HG02610 (cell line): ENCODE results near the gene PLAAT4.
"Not testable (repeated sequence)": the region's sequence is repeated elsewhere in the genome, so short reads cannot be mapped to it uniquely, and the experiment has no call there.

Experiments
- ATAC-seq: cut with Tn5 transposase; IDR thresholded peaks from one replicate; pipeline ENCODE4 v1.9.1; 2021; ENCODE audit warnings: mild to moderate bottlenecking, moderate library complexity; ENCODE audit not compliant: unreplicated experiment

Gene PLAAT4

DNA sequence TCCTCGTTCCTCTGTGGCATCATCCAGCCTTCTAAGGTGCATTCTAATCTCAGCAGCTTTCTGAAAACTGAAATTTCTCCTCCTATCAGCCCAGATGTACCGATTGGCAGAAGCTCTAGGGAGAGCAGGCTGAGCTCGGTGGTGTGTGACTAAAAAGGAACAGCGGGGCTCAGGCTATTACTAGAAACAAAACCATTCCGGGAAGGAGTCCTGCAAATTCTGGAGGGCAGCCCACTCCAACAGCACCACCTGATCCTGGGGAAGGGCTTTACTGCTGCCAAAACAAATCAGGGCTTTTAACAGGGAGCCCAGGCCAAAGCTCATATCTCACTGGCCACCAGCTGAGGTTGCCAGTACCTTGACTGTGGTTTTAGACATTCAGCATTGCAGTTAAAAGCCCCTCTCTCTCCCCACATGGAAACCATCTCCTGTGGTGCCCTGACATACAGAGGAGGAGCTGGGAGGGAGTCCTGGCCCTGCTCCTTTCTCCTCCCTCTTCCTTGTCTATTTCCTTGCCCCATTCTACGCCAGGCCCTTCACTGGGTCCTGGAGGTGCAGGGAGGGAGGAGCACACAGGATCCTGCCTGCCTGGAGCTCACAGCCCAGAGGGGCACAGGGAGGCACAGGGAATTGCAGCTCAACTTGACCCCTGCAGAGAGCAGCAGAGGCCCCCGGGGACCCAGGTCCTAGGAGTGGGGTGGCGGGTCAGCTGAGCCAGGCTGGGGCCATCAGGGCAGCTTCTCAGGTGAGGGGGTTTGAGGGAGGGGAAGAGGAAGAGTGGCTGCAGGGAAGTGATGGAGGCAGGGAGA lies 889 bp downstream of the PLAAT4 start:
- ATAC-seq = no peak

DNA sequence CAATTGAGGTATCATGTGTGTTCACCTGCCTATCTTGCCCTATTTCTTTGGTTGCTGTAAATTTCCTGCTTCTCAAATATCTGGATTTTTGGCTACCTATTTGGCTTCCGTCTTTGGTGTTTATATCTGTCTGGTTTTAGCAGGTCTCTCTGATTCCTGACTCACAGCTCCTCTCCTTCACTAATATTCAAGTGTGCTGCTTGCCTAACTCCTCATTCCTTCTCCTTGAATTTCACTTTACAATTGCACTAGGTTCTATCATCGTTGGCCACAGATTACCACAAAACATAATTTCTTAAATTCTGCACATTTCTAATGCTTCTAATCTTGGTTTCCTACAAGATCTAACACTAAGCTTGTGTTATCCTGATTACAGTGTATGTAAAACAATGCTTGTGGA lies 5.9 kb downstream of the PLAAT4 start:
- not testable (repeated sequence) for ATAC-seq

DNA sequence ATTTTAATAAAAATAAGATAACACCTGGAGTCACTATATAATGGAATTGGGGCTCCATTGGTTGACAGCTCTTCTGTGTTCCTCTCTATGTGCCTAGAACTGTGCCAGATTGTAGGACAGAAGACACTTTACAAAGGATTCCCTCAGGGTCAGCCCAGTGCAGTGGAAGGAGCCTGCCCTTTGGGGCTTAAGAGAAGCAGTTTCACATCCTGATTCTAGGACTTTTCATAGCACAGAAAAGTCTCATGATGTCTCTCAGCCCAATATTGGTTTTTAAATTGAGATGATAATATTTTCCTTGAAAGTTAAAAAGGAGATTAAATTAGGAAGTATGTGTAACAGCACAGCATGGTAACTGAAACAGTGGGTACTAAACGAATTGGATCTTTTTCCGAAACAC lies 7.1 kb downstream of the PLAAT4 start:
- ATAC-seq = no peak

DNA sequence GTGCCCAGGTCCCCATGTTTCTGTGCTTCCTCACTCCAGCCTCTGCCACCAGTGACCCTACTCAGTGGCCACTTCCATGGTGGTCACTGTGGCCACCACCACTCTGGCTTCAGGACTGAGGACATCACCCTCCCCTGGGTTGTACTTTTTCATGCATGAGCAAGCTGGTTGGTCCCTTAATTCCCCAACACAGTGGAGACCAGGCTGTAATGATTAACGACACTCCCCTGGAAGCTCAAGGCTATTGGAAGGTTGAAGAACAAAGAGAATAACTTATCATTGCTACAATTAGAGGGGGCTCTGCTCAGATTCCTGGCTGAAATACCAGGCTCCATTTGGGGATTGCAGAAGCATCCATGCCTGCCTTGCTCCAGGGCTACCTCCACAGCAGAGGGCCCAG lies 10.5 kb downstream of the PLAAT4 start:
- ATAC-seq = no peak

DNA sequence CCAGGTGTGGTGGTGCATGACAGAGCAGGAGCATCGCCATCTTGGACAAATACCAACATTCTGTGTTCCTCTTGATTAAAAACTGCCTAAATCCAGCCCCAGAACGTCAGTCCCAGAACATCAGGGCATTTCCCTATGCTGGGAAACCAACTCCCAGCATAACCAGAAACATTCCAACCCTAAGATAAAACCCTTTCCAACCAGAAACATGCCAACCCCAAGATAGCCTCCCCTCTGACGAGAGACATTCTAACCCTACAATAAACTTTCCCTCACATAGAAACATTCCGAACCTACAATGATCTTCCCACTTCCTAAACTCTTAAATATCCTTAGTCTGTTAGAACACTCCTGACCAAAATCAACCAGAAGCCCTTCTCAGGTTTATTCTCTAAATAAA lies 11.6 kb downstream of the PLAAT4 start:
- no peak for ATAC-seq

DNA sequence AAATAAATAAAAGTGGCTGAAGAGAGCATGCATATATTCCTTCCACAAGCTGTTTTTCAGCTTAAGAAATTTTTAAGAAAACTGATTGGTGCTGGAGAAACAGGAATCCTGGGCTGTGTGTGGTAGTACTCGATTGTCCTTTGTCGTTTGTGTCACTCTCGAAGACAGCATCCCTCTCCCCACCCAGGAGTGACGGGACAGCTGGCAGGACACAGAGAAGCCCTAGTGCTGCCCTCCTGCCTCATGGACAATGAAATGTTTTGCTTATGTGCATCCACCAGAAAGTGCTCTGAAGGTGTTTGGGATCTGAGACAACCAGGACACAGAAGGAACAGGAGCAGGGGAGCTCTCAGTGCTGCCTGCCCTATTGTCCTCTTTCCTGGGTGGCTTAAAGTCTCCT lies 12.8 kb downstream of the PLAAT4 start:
- ATAC-seq = no peak

DNA sequence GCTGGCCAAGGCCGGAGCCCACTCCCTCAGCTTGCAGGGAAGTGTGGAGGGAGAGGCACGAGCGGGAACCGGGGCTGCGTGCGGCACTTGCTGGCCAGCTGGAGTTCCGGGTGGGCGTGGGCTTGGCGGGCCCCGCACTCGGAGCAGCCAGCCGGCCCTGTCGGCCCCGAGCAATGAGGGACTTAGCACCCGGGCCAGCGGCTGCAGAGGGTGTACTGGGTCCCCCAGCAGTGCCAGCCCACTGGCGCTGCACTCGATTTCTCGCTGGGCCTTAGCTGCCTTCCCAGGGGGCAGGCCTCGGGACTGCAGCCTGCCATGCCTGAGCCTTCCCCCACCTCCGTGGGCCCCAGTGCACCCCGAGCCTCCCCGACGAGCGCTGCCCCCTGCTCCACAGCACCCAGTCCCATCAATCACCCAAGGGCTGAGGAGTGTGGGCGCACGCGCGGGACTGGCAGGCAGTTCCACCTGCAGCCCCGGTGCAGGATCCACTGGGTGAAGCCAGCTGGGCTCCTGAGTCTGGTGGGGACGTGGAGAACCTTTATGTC lies 13.6 kb downstream of the PLAAT4 start:
- not testable (repeated sequence) for ATAC-seq

DNA sequence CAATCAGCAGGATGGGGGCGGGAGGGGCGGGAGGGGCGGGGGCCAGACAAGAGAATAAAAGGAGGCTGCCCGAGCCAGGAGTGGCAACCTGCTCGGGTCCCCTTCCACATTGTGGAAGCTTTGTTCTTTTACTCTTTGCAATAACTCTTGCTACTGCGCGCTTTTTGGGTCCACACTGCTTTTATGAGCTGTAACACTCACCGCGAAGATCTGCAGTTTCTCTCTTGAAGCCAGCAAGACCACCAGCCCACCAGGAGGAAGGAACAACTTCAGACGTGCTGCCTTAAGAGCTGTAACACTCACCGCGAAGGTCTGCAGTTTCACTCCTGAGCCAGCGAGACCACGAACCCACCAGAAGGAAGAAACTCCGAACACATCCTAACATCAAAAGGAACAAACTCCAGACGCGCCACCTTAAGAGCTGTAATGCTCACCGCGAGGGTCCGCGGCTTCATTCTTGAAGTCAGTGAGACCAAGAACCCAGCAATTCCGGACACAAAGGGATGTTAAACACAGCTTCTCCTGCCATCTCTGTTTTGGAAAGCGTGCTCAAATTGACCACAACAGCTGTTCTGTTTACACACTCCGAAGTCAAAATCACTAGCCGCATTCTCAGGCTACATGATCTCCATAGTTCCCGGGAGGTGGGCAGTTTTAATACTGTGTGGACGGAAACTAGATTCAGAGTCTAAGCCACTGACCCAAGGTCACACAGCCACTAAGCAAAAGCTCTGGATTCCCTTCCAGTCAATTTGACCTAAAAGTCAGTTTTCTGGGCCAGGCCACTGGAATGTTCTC lies 14.7 kb downstream of the PLAAT4 start:
- ATAC-seq = no peak

DNA sequence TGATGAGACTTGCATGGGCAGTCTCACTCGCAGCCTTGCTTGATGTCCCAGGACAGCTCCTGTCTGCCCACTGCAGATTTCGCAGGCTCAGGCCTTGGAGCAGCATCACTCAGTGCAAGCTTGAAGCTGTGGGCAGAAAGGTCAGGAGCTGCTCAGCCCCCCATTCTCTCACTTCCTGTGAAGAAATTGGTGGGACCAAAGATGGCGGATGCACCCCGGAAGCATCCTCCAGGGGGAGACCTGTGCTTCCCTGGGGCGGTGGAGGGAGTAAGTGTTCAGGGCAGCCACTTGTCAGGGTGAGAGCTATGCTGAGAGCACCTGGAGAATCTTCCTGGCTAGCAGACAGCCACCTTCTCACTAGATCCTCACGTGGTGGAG lies 15.3 kb downstream of the PLAAT4 start:
- ATAC-seq = no peak

DNA sequence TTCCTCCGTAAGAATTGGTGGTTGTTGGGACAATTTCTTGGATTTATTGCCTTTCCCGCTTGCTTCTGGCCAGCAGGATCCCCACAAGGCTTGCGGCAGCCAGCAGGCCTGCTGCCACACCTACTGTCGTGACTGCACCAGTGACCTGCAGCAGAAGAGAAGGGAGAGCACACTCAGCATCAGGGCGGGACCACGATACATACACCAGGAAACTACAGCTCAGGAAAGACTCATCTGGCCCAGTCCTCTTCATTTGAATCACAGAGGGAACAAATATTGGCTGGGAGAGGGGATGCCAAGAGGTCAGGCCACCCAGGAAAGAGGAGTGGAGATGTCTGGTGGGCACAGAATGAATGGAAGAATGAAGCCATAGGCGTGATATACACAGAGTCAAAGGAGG lies 16.3 kb downstream of the PLAAT4 start:
- no peak for ATAC-seq

DNA sequence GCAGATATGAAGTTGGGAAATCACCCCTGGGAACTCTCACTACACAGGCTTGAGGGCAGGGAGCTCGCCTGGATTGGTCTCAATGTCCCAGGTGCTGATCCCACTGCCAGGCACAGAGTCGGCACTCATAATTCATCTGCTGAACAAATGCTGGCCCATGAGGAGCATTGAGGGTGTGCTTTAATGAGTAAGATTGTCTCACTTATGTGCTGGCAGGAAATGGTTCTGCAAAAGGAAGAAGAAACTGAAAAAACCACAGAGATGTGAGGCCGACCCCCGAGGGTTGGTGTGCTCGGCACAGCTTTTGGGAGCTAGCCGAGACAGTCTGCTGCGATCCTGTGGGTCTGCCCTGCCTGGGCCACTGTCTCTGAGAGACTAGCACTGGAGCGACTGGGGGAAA lies 17.2 kb downstream of the PLAAT4 start:
- ATAC-seq = peak; percentile 69

DNA sequence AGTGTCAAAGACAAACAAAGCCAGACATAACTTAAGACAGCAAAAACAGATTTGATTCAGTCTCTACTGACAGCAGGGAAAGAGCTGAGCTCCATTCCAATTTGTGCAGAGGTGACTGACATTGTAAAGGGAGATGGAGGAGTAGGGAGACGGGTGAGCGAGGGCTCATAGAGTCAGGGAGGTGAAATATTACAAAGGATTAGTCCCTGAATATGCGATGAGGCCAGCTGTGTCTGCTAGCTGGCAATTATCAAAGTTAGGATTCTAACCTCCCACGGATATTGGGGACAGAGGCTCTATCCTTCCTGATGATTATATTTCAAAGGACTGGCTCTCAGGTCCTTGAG lies 18.2 kb downstream of the PLAAT4 start:
- no peak for ATAC-seq

DNA sequence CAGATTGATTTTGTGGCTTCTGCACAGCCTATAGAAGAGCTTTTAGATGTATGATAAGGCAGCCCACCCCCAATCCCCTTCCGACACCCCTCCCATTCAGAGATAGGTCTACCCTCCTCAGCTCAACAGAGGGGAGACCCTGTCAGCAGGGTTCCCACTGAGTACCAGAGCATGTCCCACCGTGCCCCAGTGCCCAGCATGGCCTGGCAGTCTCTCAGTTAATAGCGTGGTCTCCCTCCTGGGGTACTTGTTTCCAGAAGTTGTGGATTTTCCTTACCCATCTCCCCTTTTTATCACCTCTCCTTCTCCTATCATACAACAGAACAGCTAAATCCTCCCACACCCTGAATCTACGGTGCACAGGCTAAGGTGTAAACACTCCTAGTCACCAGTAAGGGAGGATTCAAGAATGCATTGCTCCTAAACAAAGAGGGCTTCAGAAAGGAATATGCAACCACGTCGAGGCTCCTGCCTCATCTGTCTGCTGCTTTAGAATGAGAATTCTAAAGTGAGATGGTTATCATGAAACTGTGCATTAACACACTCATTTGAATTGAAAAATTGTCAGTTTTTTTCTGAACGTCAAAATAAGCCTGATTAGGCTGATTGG lies 19.9 kb downstream of the PLAAT4 start:
- no peak for ATAC-seq

DNA sequence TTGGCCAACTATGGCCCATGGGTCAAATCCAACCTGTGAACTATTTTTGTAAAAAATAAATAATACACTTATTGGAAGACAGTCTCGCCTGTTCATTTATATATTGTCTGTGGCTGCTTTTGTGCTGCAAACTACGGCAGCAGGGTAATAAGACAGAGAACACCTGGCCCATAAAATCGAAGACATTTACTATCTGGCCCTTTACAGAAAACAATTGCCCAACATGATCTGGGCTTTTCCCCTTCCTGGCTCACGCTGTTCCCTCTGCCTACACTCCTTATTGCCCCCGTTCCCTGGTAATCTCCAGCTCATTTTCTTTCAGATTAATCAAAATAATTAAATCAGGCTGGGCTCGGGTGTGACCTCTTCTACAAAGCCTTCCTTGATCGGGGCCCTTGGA lies 21.0 kb downstream of the PLAAT4 start:
- no peak for ATAC-seq

DNA sequence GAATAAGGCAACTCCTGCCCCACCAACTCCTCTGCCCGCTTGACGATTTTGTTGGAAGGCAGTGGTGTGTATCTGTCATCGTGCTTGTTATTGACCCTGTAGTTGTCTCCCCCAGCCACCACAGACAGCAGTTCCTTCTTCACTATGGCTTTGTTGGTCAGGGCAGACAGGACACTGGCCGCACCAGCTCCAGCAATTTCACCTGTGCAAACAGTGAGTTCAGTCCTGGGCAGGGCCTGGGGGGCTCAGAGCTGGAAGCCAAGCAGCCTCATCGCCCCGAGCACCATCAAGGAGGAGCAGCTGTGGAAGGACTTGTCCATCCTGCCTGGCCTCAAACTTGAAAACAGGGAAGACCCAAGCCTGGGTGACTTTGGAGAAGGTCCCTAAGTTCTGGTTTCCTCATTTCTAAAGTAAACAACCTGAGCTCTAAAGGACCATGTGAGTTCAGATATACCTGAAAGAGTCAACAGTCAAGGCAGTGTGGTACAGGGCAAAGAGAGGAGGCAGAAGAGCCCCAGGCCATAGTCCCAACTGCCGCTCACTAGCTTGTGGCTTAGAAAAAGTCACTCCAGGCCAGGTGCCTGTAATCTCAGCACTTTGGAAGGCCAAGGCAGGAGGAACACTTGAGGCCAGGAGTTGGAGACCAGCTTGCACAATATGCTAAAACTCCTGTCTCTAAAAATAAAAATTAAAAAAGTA lies 22.0 kb downstream of the PLAAT4 start:
- ATAC-seq = no peak

DNA sequence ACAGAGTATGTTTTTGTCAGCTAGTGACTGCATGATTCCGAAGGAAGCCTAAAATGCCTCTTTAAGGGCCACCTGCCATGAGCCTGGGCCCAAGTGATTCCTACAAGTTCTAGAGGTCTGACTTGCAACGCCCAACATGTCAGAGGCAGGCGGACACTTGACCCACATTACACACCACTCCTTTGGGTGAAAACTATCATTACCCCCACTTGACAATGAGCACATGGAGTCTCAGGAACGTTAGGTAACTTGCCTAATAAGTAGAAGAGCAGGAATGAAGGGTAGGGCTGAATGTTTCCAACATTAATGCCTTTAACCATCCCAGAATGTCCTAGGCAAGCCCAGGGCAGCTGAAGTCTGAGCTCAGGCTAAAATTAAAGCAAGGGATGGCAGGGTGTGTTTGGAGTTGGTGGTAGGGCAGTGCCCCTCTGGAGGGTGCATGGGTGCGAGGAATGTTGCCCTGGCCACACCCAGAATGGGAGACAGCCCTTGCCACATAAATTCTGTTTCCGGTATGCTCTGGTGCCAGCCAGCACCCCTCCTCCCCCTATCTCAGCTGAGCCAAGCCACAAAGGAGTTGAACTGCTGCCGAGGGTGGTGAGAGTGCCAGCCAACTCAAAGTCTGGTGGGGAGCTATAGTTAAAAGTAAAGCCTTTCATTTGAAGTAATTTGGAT lies 24.0 kb downstream of the PLAAT4 start:
- no peak for ATAC-seq

DNA sequence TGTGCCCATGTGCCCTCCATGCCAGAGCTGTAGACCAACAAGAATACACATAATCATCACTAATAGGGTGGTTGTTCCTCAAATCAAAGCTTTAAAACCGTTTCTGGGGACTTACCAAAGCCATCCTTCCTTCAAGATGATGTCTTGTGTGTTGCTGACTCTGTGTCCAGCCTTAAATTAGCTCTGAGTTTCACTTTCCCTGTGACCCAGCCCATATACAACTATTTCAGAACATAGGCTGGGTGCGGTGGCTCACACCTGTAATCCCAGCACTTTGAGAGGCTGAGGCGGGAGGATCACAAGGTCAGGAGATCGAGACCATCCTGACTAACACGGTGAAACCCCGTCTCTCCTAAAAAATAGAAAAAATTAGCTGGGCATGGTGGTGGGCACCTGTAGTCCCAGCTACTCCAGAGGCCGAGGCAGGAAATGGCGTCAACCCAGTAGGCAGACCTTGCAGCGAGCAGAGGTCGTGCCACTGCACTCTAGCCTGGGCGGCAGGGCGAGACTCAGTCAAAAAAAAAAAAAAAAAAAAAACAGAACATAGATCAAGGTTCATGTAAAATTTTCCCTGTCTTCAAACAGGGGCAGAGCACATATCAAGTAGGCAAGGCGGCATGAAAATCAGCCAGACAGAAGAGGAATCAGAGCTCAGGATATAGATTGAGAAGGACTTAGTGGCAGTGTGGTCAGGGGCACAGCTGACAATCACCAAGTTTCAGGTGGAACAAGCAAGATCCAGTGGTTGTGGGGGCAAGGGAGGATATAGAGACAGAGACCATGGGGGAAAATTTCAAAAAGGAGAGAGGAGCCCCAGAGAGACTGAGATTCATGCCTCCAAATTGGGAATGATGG lies 26.8 kb downstream of the PLAAT4 start, which contains the start of gene PLAAT2:
Gene PLAAT2 (minus strand): TSS at position 179 of the 855 bp plus-strand sequence. CDS start 55 bp downstream, at position 124.
- no peak for ATAC-seq

DNA sequence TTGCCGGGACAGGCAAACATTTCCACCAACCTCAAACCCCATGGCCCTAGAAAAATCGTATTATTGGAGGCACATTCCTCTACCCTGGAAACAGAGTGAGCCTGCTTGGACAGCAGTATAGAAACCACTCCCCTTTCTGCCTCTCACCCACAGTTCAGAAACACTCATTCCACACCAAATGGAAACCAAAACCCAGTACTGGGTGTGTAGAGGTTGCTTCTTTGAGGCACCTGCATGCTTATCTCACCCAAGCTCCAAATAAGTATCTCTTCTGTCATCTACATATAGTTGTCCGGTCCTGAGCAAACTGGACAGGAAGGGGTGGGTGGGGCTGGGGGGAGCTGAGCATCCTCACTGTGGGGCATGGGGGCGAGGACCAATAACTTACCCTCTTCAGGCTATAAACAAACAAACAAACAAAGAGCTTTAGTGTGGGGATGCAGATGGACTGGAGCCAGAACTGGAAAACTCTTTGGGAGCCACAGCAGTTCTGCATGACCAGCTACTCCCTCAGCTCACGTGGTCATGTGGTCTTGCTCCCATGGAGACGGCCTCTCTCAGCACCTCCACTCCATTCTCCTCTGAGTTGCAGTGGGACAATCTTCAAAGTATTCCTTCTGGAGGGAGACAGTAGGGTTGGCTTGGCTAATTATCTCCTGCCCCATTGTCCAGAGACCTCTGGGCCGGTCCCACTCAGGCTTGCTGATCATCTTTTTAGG lies 27.6 kb downstream of the PLAAT4 start:
- ATAC-seq = peak; percentile 65
